SKM-1 (cell line): ENCODE results near the gene LZTR1.

ENCODE experiments used
- DNase-seq: peaks from one replicate; lab custom pipeline; 2025; ENCODE audit not compliant: unreplicated experiment; lab: John Stamatoyannopoulos, UW

The LZTR1 gene

DNA sequence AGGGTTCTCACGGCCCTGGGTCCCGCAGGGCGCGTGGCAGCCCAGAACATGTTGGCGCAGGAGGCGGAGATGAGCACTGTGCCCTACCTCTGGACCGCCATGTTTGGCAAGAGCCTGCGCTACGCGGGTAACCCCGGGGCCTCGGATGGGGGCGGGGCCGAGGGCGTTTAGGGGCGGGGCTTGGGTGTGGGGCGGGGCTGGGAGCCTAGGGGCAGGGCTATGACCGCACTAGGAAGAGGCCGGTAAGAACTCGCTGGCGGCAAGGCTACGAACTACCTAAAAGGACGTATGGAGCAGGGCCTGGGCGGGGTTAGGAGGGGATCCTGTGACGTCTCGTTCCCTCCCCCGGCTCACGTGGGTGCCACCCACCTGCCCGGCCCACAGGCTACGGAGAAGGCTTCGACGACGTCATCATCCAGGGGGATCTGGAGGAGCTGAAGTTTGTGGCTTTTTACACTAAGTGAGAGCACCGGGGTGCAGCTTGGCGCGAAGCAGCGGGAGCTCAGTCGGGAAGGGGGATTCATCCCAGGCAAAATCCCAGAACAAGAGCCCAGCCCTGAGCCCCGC is 2.8 kb upstream of the LZTR1 start:
- no peak for DNase-seq

- no peak for DNase-seq
Observed at GRCh38 chr22:20979940-20980453, 2.1 kb upstream of the LZTR1 start.

GRCh38 chr22:20980523-20980922 is 1.6 kb upstream of the LZTR1 start:
- no peak for DNase-seq

- no peak for DNase-seq
Observed at GRCh38 chr22:20980938-20981722, 967 bp upstream of the LZTR1 start.

DNA sequence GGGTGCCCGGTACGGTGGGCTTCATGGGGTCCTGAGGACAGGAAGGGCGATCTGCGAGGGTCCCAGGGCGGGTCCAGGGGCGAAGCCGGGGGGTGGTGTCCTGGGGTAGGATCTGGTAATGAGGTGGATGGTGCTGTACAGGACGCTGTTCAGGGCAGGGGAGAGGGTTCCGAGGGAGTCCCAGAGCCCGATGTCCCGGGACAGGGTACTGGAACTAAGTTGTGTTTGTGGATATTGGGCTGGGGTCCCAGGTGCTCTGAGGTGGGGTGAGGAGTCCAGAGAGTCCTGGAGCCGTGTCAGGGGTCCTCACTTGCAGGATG is 426 bp downstream of the LZTR1 start:
- DNase-seq, result no peak

- no peak for DNase-seq
Observed at GRCh38 chr22:20983081-20983771, 1.1 kb downstream of the LZTR1 start.

DNA sequence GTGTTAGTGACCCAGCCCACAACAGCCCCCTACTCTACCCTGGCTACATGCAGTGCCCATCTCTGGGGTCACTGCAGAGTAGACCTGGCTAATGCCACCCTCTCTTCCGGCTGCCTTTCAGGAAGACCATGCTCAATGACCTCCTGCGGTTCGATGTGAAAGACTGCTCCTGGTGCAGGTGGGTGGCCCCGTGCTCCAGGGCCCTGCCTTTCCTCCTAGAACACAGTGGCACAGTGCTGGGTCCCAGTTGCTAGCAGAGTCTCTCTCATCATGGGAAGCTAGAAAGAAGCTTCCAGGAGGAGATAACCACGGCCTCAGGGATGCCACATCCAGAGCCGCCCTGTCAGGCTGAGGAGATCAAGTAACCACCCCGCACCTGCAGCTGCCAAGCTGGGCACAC is 3.6 kb downstream of the LZTR1 start:
- DNase-seq, result no peak

DNA sequence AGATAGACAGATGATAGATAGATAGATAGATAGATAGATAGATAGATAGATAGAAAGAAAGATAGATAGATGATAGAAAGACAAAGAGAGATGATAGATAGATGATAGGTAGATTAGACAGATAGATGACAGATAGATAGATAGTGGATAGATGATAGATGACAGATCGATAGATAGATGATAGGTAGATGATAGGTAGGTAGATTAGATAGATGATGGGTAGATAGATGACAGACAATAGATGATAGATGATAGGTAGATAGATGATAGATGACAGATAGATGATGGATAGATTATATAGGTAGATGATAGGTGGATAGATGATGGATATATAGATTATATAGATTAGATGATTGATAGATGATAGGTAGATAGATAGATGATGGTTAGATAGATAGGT is 4.3 kb downstream of the LZTR1 start:
- DNase-seq, result no peak

GRCh38 chr22:20987375-20987774 is 5.3 kb downstream of the LZTR1 start:
- DNase-seq, result no peak

DNA sequence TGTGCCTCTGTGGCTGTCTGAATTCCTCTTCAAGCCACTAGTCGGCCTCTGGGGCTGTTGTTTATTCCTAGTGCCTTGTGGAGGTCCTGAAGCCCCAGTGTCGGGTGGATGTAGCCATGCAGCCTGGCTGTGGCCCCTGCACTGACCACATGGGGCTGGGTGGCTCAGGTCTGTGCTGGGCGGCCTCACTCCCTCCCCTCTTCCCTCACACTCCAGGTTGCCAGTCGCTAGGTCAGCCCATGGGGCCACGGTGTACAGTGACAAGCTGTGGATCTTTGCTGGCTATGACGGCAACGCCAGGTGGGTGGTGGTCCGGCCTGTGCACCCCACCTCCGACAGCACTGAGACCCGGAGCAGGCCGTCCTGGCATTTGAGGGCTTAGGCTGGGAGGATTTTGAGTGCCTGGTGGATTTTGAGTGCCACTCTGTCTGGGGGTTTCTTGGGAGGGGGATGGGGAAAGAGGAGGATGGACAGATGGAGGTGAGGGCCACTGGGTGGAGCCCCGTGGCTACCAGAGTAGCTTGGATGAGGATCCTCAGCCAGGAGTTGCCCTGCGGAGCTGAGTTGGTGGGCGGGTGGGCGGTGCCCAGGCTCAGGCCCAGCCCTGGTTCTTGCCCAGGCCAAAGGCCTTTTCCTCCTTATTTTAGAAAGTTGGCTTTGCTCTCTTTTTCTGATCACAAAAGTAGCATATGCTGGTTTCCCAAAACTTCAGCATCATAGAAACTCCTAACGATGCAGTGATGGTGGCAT is 6.7 kb downstream of the LZTR1 start:
- DNase-seq, result no peak

- no peak for DNase-seq
Observed at GRCh38 chr22:20989323-20990138, 7.4 kb downstream of the LZTR1 start.

DNA sequence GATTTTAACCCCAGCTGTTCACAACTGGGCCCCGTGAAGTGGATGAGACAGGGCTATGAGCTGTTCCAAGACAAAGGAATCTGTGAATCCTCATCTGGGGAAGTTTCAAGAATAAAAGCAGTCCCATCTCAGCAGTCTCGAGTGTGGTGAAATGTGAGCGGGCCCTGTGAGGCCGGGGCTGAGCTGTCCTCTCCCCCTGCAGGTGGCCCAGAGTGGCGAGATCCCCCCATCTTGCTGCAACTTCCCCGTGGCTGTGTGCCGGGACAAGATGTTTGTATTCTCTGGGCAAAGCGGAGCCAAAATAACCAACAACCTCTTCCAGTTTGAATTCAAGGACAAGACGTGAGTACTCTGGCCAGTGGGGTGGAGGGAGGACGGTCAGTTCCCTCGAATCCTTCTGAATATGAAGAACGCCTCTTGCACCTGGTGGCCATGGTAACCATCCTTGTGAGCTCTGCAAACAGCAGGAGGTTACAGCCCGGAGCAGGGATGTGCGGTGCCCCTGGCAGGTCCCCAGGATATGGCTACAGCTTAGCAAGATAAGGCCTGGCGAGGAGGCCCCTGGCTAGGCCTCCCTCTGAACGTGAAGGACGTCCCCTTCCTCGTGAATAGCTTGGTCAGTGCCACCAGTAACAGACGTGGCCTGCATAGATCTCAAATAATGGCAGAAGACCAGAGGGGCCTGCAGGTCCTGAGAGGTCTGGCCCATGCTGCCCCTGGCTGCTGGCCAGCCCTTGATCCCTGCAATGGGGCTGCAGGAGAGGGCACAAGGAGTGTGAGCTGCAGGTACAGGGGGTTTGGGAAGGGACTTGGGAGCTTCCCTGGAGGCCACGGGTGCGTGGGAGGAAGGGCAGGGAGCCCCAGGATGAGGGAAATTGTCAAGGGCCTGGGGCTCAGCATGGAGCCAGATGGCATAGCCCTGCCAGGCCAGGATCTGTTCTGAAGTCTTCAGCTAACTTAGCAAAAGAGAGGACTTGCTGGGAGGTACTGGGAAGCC is 8.4 kb downstream of the LZTR1 start:
- no peak for DNase-seq

DNA sequence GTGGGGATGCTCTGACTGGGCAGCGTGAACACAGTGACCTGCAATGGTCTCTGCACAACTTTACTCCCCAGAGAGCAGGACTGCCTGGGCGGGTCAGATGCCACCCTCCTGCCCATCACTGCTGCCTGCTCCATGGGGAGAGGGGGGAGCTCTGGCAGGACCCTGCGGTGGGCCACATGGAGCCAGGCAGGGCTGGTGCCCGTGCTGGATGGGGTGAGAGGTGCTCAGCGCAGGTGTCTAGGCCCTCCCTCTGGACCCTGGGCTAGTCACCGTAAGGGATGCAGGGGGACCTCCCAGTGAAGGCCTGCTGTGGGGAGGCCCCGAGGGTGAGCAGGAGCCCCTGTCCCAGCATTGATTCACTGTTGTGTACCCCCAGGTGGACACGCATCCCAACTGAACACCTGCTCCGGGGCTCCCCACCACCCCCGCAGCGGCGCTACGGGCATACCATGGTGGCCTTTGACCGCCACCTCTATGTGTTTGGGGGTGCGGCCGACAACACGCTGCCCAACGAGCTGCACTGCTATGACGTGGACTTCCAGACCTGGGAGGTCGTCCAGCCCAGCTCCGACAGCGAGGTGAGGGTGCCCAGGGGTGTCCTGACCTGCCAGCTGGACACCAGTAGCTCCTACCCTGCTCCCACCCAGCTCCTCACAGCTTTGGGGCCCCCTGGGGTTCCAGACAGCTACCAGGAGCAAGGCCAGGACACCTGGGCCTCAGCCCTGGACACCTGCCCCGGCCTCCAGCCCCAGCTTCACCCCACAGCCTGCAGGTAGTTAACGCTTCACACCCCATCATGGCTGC is 9.4 kb downstream of the LZTR1 start:
- DNase-seq, result no peak

GRCh38 chr22:20992056-20992442 is 10.0 kb downstream of the LZTR1 start:
- no peak for DNase-seq

GRCh38 chr22:20992456-20993303 is 10.6 kb downstream of the LZTR1 start:
- no peak for DNase-seq

- DNase-seq, result no peak
Observed at GRCh38 chr22:20993304-20994127, 11.4 kb downstream of the LZTR1 start.
